ENCODE results near the gene BCO2.

The BCO2 gene

DNA sequence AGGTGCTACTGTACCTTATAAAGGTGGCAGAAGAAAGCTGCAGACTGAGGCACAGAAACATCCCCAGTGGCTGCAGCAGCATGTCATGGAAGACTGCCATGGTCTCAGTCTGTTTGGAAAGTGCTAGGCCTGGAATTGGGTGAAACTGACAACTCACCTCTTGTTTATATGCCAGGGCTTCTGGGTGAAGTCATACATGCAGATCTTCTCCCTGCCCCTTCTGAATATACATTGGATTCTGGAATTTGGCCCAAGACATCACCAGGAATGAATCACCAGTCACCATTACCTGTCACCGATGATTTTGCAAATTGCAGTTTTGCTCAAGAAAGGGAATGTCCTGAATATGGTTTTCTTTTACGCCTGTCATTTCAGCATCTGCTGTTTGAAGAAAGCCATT is 85.2 kb downstream of the BCO2 start, which contains the start of gene PLET1:
TSS of gene PLET1 (minus strand) at position 371 of the 400 bp plus-strand sequence. CDS start at position 100, 271 bp downstream.
- no peak for DNase-seq

DNA sequence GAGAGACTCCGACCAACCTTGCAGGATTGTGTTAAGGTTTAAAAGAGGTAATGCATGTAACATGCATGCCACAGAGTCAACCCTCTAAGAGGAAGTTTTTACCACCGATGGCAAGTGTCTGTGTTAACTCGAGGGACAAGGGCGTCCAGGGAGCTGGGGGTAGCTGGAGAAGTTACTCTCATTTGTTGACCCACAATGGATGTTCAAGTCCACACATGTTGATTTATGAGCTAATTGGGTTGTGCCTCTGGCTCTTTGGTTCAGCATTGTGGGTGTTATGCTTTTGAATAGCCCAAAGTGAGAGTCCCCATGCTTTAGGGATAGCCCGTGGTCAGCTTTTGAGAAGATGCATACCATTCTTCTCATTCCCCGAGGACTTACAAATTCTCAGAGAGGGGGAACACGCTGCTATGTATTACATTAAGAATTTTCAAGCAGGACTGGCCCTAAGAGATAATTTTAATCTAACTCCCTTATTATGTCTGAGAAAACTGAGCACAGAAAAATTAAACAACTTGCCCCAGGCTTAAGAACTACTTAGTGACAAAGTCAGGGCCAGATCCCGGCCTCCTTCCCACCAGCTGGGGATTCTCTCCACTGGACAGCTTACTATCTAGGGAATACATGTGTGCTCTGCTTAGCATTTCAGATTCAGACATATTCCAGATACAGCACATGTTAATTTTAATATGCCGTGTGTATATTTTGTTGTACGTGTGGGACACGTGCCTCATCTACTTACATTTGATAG is 90.5 kb downstream of the BCO2 start:
- no peak for DNase-seq

- DNase-seq = no peak
Measured at GRCh38 chr11:112266410-112266778, 91.1 kb downstream of the BCO2 start.

DNA sequence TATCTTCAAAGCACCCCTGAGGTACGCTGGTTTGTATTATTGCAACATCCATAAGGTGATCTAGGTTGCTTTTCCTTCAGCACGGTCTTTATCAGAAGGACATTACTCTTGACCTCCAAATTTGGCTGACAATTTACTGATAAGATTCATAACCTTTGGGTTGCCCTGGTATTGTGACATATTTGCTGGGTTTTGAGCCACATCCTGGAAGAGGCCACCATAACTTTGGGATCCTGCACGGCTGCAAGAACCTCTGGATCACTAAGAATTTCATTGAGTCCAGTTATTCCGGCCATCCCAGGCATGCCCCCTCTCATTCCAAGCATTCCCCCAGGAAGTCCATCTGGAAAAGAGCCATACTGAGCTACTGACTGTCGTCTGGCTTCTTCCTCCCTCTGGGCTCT is 91.9 kb downstream of the BCO2 start:
- DNase-seq = no peak

- DNase-seq = no peak
Measured at GRCh38 chr11:112268406-112268805, 93.1 kb downstream of the BCO2 start.

All from NCI-H524 treated with DMSO at 0.1 percent for 48 hours (cell line).